Frontal cortex (tissue), 4 donors: ENCODE measurements around the gene IER3. TPM values are rescaled to one million over a fixed set of nuclear protein-coding genes. Genes with fewer than 3 reads are reported as not detected.
A peak's percentile ranks its signal among the peaks of the same experiment; 100 is the strongest.

ENCODE experiments used
- DNase-seq, 2 donors: peaks; one replicate each; pipeline ENCODE4 v3.0.0; 2012; ENCODE audit warnings: low spot score in 2 of 2
- FAIRE-seq: peaks from 2 replicates; lab custom pipeline; 2012; peaks lifted over from hg19 to GRCh38; lab: Jason Lieb, UNC
- total RNA-seq: library from RNA; depleted of rRNA; stranded (reverse); fragments of >200 nt; gene quantifications from one replicate; pipeline ENCODE4 v1.2.3, GENCODE V29; 2014
- donor health status: control.
- donor health status: control.
- donor health status: control.

Gene IER3
- total RNA-seq = 2.4 TPM

DNA sequence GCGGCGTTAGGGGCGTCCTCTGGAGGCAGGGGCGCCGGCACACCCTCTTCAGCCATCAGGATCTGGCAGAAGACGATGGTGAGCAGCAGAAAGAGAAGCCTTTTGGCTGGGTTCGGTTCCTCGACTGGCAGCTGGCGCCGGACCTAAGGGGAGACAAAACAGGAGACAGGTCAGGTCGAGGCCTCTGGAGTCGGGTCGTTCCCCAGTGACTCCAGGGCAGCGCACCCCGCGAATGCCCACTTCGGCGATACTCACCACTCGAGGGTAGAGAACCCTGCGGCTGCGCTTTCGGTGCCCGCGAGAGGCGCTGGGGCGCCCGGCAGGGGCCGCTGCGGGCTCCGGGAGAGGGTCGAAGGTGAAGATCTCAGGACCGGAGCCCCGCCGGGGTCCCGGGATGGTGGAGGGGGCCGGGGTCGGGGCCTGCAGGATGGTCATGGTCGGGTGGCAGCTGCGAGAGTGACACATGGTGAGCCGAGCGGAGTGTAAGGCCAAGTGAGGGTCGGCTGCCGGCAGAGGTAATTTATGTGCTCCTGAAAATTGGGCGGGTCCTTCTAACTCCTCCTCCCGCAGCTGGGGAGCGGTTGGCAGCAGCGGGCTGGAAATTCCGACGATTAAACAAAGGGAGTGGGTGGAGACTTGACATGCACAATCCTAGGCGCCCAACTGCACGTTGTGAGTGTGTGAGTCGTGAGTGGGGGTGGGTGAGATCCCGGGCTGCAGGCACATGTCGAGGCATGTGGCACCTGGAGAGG is at the start of gene IER3:
Gene IER3, minus strand, starts transcription at position 494 of the 752 bp plus-strand sequence. Its CDS starts 29 bp downstream, at position 465.
- DNase-seq = peak; percentile 48 to 62

GRCh38 chr6:30793521-30794194 is 49.3 kb upstream of the IER3 start:
- FAIRE-seq = no peak
- no peak for DNase-seq

More for the DNA sequence above, at the start of gene IER3:
- FAIRE-seq = no peak

GRCh38 chr6:30792786-30793185 is 48.4 kb upstream of the IER3 start:
- FAIRE-seq (no peak), DNase-seq (no peak)

- DNase-seq = no peak
- no peak for FAIRE-seq
Observed at GRCh38 chr6:30790724-30791383, 46.5 kb upstream of the IER3 start.

GRCh38 chr6:30789606-30790005 is 45.3 kb upstream of the IER3 start:
- no peak for DNase-seq
- FAIRE-seq = no peak

- FAIRE-seq (no peak), DNase-seq (no peak)
Observed at GRCh38 chr6:30787954-30788353, 43.6 kb upstream of the IER3 start.

GRCh38 chr6:30782425-30783014 is 38.2 kb upstream of the IER3 start:
- FAIRE-seq (no peak), DNase-seq (no peak)

DNA sequence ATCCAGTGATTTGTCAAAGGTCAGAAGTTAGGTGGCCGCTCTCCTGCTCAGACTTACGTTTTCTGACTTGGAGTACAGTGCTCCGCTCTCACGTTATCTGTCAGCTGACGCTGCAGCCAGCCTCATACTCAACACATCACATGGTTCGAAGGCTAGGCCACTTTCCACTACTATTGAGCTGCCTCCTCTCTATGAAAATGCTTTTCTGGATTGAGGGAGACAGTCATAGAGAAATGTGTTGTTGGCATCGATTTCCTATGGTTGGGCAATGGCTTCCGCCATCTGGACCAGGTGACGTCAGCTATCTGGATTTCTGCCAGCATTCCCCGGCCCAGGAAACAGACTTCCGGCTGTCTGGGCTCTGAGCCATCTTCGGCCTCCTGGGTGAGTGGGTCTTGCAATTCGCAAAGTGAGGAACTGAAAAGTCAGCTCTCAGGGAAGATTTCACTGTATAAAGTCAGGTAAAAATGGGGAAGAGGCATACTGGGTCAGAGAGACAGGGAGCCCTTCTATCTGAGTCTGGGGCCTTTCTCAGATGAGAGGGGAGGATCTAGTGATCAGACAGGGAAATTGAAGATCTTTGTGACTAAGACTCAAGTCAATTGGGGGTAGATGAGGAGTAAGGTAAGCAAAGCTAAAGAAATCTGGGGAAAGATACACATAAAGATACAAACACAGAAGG is 37.5 kb upstream of the IER3 start:
- FAIRE-seq = no peak
- DNase-seq = peak; percentile 46 to 78

- DNase-seq (no peak), FAIRE-seq (no peak)
Observed at GRCh38 chr6:30781395-30781742, 37.0 kb upstream of the IER3 start.

DNA sequence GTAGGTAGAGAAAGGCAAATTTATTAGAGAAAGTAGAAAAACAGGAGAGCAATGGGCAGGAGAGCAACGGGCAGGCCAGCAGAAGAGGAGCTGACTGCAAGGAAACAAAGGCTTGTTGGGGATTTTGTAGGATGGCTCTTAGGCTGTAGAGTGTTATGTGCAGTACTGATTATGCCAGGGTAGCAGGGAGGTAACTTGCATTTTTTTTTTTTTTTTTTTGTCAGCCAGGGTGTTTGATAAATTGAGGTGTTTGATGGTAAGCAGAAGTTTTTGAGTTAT is 36.2 kb upstream of the IER3 start:
- DNase-seq = no peak
- no peak for FAIRE-seq

DNA sequence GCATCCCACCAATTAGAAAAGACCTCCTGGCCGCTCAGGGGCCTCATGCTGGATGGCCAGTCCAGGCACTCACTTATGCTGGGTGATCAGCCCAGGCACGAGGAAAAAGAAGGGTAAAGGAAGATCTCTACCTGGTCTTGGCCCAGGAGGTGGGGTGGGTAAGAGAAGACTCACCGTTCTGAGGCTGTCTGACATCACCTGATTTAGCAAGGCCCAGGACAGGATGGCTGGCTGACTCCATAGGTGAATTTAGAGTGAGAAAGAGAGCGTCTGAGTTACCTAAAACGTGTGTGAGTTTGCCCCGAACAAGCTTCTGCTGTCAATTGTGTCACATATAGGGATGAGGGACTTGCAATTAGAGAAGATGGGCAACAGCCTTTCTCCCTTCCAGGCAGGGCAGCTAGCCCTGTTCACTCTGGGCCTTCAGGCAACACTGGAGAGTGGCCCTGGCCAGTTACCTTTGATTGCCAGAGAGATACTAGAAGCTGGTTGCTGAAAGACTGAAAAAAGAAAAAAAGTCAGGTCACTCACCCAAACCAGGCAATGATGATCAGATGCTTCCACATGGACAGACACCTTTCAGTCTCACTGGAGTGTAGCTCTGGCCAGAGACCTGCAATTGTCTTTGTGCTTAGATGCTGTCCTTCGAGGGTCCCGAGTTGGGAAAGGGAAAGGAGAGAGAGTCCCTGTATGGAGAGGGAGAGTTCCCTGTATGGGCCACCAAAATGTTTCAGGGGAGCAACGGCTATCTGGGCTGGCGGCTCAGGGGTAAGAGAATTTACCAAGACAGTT is 35.7 kb upstream of the IER3 start:
- FAIRE-seq (no peak), DNase-seq (no peak)

DNA sequence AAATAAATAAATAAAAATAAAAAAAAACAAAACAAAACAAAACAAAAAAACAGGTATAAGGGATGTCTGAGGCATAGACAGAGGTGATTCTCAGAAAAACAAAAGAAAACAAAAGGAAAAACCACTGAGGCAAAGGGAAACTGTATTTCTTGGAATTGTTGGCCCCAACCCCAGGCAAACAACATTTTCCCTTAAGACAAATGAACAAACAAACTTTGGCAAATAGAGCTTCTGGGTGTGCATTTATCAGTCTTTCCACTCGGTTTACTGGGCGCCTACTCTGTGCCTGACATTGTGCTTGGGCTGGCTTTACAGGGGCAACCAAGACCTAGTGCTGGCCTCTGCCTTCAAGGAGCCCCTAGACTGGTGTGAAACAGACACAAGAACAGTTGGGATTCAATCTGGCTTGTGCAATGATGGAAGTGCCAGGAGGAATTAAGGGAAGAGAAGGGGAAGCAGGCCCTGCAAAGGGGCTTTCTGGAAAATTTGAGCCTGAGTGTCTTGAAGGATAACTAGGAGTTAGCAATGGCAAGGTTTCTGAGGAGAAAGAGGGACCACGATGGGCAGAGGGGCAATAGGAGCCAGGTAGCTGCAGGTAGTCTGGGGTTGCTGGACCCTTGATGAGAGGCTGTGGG is 33.8 kb upstream of the IER3 start:
- FAIRE-seq (no peak), DNase-seq (no peak)

DNA sequence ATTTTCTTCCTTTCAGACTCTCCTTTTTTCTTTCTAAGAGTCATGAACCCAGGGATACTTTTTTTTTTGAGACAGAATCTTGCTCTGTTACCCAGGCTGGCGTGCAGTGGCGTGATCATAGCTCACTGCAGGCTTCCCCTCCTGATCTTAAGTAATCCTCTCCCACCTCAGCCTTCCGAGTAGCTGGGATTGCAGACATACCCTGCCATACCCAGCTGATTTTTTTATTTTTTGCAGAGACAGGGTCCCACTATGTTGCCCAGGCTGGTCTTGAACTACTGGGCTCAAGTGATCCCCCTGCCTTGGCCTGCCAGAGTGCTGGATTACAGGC is 32.8 kb upstream of the IER3 start:
- DNase-seq (no peak), FAIRE-seq (no peak)

DNA sequence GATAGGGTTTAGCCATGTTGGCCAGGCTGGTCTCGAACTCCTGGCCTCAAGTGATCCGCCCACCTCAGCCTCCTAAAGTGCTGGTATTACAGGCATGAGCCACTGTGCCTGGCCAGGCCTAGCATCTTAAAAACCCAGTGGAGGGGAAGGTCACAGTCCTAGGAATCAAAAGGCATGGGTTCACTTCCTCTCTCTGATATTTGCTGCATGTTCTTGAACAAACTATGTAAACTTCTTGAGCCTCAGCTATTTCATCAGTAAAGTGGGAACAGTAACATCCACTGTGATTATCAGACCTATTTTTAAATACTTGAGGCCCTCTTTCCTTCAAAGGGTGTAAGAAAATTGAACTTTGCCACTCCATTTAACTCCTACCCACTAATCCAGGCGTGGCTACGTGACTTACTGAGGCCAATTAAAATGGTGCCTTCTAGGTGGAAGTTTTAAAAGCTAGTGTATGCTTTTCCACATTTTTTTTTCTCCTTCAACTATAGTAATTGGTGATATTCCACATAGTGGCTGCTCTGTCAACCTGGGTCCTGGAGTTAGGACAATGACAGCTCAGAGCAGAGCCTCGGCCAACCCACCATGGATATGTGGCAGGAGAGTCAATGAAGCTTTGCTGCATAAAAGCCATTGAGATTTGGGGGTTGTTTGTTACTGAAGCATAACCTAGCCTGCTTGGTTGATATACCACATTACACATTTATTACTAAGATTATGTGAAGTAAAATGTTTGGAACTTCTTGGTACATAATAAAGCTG is 32.2 kb upstream of the IER3 start:
- DNase-seq (no peak), FAIRE-seq (no peak)

DNA sequence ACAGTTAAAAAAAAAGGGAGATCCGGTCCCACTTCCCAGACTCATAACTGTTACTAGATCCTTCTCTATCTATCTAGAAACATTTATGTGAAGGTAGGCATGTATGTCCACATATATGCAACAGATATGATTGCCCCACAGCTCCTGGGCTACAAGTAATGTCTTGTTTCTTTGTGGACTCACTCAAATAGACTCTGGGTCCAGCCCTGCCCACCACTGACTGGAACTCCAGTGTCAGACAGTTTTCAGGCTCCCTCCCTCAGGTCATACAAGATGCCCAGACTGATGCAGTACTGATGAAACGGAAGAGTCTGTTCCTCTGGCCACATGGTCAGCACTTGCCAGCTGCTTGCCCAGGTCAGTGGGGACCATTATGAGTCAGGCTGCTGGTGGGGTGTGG is 30.8 kb upstream of the IER3 start:
- FAIRE-seq = no peak
- DNase-seq = no peak

DNA sequence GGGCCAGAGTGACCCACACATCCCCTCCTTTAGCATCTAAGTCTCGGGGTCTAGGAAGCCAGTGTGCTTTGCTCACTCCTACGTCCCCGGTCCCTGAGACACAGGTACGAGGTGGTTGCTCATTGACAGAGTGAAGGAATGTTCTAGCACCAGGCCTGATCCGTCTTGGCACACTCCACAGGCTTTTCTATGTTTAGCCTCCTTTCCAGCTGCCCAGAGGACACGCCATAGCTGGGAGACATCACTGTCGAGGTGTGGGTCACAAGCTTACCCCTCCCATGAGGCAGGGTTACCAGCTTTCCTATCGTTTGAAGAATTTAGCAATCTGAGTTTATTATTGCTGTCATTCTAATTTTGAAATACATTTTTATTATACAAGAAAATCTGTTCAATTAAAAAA is 30.4 kb upstream of the IER3 start:
- DNase-seq (no peak), FAIRE-seq (no peak)

DNA sequence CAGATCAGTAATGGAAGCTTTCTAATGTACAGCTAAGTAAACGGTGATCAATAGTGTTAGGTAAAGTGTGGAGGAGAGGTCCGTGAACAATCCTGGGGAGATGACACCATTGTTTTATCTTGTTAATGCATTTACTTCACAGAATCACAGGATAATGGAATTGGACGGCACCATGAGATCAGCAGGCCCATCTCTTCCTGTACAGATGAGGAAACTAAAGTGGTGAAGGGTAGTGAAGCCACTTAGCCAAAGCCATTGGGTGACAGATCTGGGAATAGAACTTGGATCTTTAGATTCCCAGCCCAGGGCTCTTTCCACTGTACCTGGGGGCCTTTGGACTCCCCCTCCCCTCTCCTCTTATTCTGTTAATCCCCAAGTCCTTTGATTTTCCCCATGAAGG is 26.2 kb upstream of the IER3 start:
- no peak for DNase-seq
- no peak for FAIRE-seq

DNA sequence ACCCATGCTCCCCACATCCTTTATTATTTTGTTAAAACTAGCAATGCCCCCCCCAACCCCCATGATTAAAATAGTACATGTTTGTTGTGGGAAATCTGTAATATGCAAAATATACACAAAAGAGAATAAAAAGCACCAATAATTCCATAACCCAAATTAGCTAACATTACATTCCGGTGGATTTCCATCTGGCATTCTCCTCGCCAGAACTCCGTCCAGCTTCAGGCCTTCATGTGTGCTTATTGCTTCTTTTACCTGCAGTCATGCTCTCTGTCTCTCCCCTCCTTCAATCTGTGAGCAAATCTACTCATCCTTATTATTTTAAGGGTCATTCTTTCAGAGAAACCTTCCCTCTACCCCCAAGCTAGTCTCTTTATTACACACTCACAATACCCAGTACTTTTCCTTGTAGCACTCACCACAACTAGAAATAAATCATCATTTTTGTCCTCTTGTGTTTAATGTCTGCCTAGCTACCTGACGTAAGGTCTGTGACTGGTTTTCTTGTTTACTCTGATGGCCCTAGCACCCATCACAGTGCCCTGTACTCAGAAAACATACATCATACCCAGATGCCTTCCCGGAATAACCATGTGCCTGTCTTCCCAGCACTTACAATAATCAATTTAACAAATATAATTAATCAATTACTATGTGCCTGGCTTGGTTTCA is 25.6 kb upstream of the IER3 start:
- no peak for FAIRE-seq
- DNase-seq = no peak
